ENCODE measurements around the gene HNRNPF.
"Not testable (repeated sequence)": the region's sequence is repeated elsewhere in the genome, so short reads cannot be mapped to it uniquely, and the experiment has no call there.

The HNRNPF gene

DNA sequence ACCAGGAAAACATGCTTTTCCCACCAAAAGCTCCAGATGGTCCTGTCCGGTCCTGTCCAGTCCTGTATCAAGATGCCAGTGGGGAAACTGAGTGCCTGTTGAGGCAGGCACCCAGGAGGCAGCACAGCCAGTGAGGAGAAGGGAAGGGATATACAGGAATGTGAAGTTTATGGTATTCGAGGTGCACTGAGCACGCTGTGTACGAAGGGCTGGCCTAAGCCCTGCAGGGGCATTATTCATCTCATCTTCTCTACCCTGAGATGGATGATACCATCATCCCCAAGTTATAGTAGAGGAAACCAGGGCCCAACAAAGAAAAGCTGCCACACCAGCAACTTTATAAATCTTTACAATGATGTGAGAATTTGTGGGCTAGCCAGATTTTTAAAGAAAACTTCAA is 61.0 kb downstream of the HNRNPF start:
- no peak for DNase-seq

DNA sequence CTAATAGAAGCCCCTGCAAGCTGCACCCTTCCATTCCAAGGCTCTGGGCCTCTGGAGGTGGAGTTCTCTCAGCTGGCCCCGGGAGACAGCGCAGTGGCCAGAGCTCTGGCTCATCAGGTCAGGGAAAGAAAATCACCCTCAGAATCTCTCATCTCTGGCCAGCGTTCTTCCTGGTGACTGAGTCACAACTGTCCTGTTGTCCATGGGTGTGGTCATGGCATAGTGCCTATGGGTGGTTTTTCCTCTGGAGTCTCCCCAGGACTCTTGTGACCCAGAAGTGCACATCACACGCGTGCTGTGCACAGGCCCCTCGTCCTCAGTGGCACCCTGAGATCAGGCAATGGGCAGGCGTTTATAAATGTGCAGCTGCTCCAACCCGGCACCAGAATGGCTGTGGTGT is 64.9 kb downstream of the HNRNPF start:
- DNase-seq, result no peak

DNA sequence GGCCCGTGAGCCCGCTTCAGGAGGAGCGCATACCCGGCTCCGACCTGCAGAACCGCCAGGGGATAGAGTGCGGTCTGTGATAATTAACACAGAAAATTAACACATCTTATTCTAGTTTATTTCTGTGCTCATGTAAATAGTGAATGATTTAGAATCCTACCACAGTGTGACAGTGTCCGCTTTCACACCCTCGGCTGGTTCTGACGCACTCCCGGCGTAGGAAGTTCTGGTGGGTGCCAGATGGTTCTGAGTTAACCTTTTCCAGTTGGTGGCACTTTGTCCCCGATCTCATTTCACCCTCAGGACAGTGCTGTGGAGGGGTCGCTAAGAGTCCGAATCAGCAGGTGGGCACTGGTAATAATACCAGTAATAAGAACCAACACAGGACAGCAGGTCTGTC is 65.9 kb downstream of the HNRNPF start:
- DNase-seq, result no peak

DNA sequence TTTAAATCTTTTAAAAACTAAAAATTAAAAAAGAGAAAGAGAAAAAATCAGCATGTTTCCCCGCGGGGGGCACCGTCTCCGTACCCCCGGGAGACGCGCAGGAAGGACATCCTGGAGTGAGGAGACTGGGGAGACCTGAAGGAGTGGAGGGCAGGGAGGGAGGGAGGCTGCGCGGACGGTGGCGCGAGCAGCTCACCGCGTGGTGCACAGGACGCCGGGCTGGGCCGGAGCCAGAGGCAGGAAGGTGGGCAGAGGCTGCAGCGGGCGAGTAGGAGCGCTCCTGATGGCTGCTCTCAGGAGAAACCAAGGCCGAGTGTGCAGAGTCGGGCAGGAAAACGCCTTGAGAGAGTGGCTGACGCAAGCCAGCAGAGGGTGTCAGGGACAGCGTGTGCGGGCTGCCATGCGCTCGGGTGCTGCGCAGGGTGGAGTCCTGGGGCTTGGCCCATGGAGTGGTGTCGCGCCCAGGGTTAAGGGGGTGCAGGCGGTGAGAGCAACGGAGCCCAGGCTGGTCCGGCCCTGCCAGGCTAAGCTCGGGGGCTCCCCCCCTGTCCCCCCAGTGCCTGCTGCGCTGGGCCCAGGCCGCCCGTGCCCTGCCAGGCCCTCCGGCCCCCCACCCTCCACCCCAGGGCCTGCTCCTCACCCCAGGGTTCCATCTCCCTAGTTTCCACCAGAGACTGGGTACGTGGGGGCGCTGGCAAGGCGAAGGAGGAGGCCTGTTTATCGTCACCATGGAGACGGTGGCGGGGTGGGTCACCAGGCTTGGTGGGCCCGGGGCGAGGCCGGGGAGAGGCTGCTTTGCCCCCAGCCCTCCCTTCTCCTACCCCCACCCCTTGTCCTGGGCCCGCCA is 66.5 kb downstream of the HNRNPF start:
- no peak for DNase-seq

DNA sequence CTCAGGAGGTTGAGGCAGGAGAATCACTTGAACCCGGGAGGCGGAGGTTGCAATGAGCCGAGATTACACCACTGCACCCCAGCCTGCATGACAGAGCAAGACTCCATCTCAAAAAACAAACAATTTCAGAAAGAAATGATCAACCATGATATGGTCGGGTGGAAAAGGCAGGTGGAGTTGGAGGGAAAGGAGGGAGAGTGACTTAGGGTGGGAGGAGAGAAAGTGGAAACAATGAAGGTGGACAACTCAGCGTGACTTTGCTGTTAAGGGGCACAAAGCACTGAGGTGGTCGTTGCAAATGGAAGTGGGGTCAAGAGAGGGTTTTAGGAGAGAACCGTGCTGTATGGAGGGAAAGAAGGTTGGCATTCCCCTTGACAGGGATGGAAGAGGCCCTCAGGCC is 67.5 kb downstream of the HNRNPF start:
- DNase-seq, result no peak

DNA sequence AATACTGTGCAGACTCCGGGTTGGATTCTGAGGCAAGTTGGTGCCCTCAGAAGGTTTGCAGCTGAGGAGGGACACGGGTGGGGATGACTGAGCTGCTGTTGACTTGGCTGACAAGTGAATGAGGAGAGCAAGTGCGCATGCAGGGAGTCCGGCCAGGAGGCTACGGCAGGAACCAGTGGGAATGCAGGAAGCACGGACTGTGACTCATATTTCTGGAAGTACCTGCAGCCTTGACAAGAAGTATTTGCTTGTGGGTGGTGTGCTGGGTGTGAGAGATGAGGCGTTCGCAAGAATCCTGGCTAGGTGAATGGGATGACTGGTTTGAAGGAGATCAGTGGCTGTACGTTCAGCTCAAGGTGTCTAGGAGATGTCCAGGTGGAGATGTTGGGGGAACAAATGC is 68.4 kb downstream of the HNRNPF start:
- DNase-seq, result no peak

DNA sequence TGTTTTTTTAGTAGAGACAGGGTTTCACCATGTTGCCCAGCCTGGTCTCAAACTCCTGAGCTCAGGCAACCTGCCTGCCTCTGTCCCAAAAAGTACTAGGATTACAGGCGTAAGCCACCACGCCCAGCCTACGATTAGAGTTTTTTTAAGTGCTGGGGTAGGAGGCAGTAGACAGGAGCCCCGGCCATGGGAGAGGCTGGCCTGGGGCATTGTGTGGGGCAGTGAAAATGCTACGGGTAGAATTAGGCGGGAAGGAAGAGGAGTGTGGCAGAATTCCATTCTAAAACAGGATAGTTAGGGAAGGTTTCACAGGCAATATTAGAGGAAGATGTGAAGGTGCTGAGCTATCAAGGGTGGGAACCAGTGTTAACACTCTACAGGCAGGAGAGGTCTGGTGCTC is 68.9 kb downstream of the HNRNPF start:
- no peak for DNase-seq

DNA sequence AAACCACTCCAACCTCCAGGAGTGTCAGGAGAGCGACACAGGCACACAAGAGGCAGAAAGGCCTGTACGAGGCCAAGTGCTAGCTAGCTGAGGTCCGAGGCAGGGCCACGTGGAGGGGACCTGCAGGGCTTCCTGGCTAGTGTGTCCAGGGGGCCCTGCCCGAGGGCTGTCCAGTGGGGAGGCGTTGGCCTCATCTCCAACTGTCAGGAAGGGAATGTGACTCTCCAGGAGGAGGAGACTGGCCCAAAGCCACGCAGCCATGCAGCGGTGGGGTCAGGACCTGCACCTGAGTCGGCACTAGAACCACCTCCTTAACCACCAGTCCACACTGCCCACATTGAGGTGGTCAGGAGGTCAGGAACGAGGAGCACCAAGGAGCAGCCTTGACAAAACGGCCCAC is 69.8 kb downstream of the HNRNPF start:
- no peak for DNase-seq

DNA sequence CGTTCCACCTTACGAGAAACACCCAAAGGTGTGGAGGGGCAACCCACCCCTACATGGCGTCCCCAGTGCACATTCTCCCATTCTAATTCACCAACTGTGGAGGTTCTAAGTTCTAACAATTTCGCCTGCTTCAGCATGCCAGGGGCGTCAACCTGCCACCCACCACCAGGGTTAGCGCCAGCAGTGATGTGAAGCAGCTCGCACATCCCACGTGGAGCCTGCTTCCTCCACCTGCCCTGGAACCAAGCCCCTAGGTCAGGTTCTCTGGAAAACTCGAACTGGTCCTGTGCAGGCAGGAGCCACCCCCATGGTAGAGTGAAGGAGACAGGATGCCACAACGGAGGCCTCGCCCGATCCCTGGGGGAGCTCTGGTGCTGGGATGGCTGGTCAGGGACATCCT is 70.9 kb downstream of the HNRNPF start:
- no peak for DNase-seq

DNA sequence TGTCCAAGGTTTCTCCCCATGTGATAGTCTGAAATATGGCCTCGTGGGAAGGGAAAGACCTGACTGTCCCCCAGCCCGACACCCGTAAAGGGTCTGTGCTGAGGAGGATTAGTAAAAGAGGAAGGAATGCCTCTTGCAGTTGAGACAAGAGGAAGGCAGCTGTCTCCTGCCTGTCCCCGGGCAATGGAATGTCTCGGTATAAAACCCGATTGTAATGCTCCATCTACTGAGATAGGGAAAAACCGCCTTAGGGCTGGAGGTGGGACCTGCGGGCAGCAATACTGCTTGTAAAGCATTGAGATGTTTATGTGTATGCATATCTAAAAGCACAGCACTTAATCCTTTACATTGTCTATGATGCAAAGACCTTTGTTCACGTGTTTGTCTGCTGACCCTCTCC is 71.5 kb downstream of the HNRNPF start:
- DNase-seq, result not testable (repeated sequence)

DNA sequence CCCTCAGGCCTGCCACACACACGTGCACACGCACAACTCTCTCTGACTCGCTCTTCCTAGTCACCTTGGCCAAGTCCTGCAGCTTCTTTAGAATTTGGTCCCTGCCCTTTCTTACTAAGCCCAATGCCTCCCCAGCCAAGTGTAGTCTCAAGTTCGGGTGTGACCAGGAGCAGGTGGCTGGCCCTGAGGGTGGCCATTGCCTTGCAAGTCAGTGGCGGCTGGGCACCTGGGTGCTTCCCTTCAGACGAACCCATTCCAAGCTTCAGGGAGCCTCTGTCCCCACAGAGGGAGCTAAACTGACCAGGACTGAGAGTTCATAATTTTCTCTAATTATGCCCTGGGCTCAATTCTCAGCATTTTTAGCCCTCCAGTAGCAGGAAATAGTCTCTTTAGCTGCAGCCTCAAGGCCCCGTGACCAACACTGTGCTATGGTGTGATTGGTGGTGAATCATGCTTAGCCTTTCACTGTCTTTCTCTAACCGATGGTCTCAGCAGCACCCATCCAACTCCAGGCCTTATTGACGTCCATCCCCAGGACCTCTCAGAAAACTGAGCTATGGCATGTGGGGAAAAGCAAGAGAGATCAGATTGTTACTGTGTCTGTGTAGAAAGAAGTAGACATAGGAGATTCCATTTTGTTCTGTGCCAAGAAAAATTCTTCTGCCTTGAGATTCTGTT is 72.2 kb downstream of the HNRNPF start:
- no peak for DNase-seq

DNA sequence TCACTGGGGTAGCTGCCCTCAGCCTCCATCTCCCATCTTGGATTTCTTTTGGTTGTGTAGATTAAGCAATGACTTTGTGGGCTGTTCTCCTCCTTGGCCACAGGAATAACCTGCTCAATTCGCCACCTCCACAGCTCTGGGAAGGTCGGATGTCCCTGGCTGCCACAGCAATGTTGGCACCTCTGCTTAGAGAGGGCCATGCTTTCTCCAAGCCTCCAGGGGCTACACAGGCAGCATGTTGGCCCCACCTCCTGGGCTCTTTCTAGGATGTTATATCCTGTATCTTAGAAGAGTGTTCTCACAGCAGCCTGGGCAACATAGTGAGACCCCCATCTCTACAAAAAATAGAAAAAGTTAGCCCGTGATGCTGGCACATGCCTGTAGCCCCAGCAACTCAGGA is 72.9 kb downstream of the HNRNPF start:
- no peak for DNase-seq
